ENCODE results near the gene SEZ6.

DNA sequence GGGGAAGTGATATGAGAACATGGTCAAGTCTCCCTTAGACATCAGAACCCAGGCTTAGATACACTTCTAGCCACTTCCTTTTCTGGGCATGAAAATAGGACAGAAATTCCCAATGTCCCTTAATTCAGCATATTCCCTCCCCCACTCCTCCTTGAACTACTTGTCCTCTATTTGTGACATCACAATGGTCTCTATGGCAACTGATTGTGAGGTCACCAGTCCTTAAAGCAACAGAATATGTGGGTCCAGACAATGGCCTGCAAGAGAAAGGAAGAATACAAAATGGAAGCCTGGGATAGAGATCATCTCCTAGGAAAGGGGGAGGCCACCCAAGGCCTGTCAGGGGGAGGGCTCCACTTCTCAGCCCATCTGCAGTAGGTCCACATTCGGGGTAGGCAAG, 6.7 kb upstream of the SEZ6 start:
- no peak for TF ChIP-seq POLR2A (IDR thresholded peaks at IDR 0.05)
- TF ChIP-seq, protein P1, sequence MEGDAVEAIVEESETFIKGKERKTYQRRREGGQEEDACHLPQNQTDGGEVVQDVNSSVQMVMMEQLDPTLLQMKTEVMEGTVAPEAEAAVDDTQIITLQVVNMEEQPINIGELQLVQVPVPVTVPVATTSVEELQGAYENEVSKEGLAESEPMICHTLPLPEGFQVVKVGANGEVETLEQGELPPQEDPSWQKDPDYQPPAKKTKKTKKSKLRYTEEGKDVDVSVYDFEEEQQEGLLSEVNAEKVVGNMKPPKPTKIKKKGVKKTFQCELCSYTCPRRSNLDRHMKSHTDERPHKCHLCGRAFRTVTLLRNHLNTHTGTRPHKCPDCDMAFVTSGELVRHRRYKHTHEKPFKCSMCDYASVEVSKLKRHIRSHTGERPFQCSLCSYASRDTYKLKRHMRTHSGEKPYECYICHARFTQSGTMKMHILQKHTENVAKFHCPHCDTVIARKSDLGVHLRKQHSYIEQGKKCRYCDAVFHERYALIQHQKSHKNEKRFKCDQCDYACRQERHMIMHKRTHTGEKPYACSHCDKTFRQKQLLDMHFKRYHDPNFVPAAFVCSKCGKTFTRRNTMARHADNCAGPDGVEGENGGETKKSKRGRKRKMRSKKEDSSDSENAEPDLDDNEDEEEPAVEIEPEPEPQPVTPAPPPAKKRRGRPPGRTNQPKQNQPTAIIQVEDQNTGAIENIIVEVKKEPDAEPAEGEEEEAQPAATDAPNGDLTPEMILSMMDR (IDR thresholded peaks at IDR 0.05) = no peak

All from breast epithelium (tissue), 3 donors.